Measurements from ENCODE around the gene ARHGEF40. TPM values are rescaled to one million over a fixed set of nuclear protein-coding genes. Genes with fewer than 3 reads are reported as not detected.
A peak's percentile ranks its signal among the peaks of the same experiment; 100 is the strongest.

ARHGEF40 gene
- total RNA-seq, 2 experiments from 2014 or later: 0.53 to 0.83 TPM

GRCh38 chr14:21068521-21069387 lies 1.4 kb upstream of the ARHGEF40 start:
- ATAC-seq (peak; percentile 52), DNase-seq (peak; percentile 62)
- peaks cover 74% of the 10 kb centered on the region for H3K27me3 Mint-ChIP-seq (ENCODE audit: low read depth)
- peaks cover 37% of the 10 kb centered on the region for H3K4me1 Mint-ChIP-seq (ENCODE audit: low read depth)
- H3K27ac Mint-ChIP-seq: no peak overlapping the region
- peak overlapping the region; percentile 60 for H3K4me3 Mint-ChIP-seq
- ChIA-PET POLR2A (interaction anchor here (0.7 to 1.4 kb wide), 2 partner anchors 24 to 36 kb away, joined by 3 to 5 read pairs; no protein-coding TSS in a partner anchor), CTCF (interaction anchor here (0.8 to 5.1 kb wide), 16 partner anchors 9 to 98 kb away, joined by 3 to 140 read pairs (median 7); partner anchors contain the start of genes OR5AU1, SLC39A2 and TMEM253)
- no peaks in the 10 kb centered on the region for H3K36me3 Mint-ChIP-seq (ENCODE audit: low read depth)
- no peaks in the 10 kb centered on the region for H3K9me3 Mint-ChIP-seq (ENCODE audit: insufficient read depth)

GRCh38 chr14:21069388-21070082 lies 569 bp upstream of the ARHGEF40 start:
- Mint-ChIP-seq H3K36me3 (ENCODE audit: low read depth) (no peaks in the 10 kb centered on the region), H3K4me1 (ENCODE audit: low read depth) (peaks cover 37% of the 10 kb centered on the region), H3K4me3 (peak overlapping the region; percentile 60), H3K9me3 (ENCODE audit: insufficient read depth) (no peaks in the 10 kb centered on the region), H3K27me3 (ENCODE audit: low read depth) (peaks cover 72% of the 10 kb centered on the region), H3K27ac (no peak overlapping the region)
- ChIA-PET POLR2A (interaction anchor here (0.8 to 1.4 kb wide), 2 partner anchors 35 to 36 kb away, joined by 3 to 5 read pairs; no protein-coding TSS in a partner anchor), CTCF (interaction anchor here (1.3 to 5.1 kb wide), 12 partner anchors 9 to 99 kb away, joined by 3 to 140 read pairs (median 26); partner anchors contain the start of gene TMEM253)
- DNase-seq (no peak), ATAC-seq (no peak)

- H3K27ac Mint-ChIP-seq: no peak overlapping the region
Measured at GRCh38 chr14:21070610-21071224, 613 bp downstream of the ARHGEF40 start.

GRCh38 chr14:21071225-21072030 lies 1.3 kb downstream of the ARHGEF40 start:
- ChIA-PET CTCF (interaction anchor here (0.8 to 3.4 kb wide), 8 partner anchors 11 to 57 kb away, joined by 3 to 57 read pairs (median 16); partner anchors contain the start of gene TMEM253), POLR2A (interaction anchor here (0.8 to 1.3 kb wide), 3 partner anchors 11 to 32 kb away, joined by 3 read pairs; no protein-coding TSS in a partner anchor)
- H3K4me1 Mint-ChIP-seq (ENCODE audit: low read depth): peaks cover 37% of the 10 kb centered on the region
- peak; percentile 63 for ATAC-seq
- no peak overlapping the region for H3K27ac Mint-ChIP-seq
- peak; percentile 65 for DNase-seq
- H3K9me3 Mint-ChIP-seq (ENCODE audit: insufficient read depth): no peaks in the 10 kb centered on the region
- H3K36me3 Mint-ChIP-seq (ENCODE audit: low read depth): no peaks in the 10 kb centered on the region
- H3K4me3 Mint-ChIP-seq: peak overlapping the region; percentile 68
- peaks cover 63% of the 10 kb centered on the region for H3K27me3 Mint-ChIP-seq (ENCODE audit: low read depth)

More at GRCh38 chr14:21070610-21071224, 613 bp downstream of the ARHGEF40 start:
- Mint-ChIP-seq H3K4me1 (ENCODE audit: low read depth) (peaks cover 37% of the 10 kb centered on the region), H3K36me3 (ENCODE audit: low read depth) (no peaks in the 10 kb centered on the region), H3K4me3 (peak overlapping the region; percentile 68), H3K27me3 (ENCODE audit: low read depth) (peaks cover 65% of the 10 kb centered on the region), H3K9me3 (ENCODE audit: insufficient read depth) (no peaks in the 10 kb centered on the region)
- CTCF ChIA-PET: interaction anchor here (0.8 to 3.4 kb wide), 10 partner anchors 9 to 100 kb away, joined by 3 to 57 read pairs (median 7); partner anchors contain the start of gene TMEM253
- POLR2A ChIA-PET: interaction anchor here (0.8 to 1.3 kb wide), 3 partner anchors 17 to 37 kb away, joined by 3 read pairs; no protein-coding TSS in a partner anchor
- DNase-seq (peak; percentile 32), ATAC-seq (peak; percentile 18)

- Mint-ChIP-seq H3K4me1 (ENCODE audit: low read depth) (peaks cover 37% of the 10 kb centered on the region), H3K27me3 (ENCODE audit: low read depth) (peaks cover 58% of the 10 kb centered on the region), H3K36me3 (ENCODE audit: low read depth) (no peaks in the 10 kb centered on the region), H3K9me3 (ENCODE audit: insufficient read depth) (no peaks in the 10 kb centered on the region), H3K4me3 (no peak overlapping the region), H3K27ac (no peak overlapping the region)
- DNase-seq (no peak), ATAC-seq (no peak)
- ChIA-PET POLR2A (interaction anchor here (0.8 kb wide), 1 partner anchor 10 kb away, joined by 3 read pairs; no protein-coding TSS in a partner anchor), CTCF (interaction anchor here (1.9 to 3.4 kb wide), 6 partner anchors 10 to 57 kb away, joined by 5 to 57 read pairs (median 24); partner anchors contain the start of gene TMEM253)
Measured at GRCh38 chr14:21072031-21072473, 1.9 kb downstream of the ARHGEF40 start.

- Mint-ChIP-seq H3K27ac (no peak overlapping the region), H3K36me3 (ENCODE audit: low read depth) (no peaks in the 10 kb centered on the region), H3K4me1 (ENCODE audit: low read depth) (peaks cover 37% of the 10 kb centered on the region), H3K4me3 (no peak overlapping the region), H3K9me3 (ENCODE audit: insufficient read depth) (no peaks in the 10 kb centered on the region), H3K27me3 (ENCODE audit: low read depth) (peaks cover 51% of the 10 kb centered on the region)
- CTCF ChIA-PET: interaction anchor here (0.6 to 3.4 kb wide), 5 partner anchors 15 to 58 kb away, joined by 3 to 57 read pairs (median 23); partner anchors contain the start of gene TMEM253
- ATAC-seq (no peak), DNase-seq (no peak)
- POLR2A ChIA-PET: no interaction called here
Measured at GRCh38 chr14:21072781-21073339, 2.8 kb downstream of the ARHGEF40 start.

GRCh38 chr14:21073921-21074320 lies 3.8 kb downstream of the ARHGEF40 start:
- H3K27me3 Mint-ChIP-seq (ENCODE audit: low read depth): peaks cover 46% of the 10 kb centered on the region
- ATAC-seq: no peak
- no peak overlapping the region for H3K27ac Mint-ChIP-seq
- peaks cover 32% of the 10 kb centered on the region for H3K4me1 Mint-ChIP-seq (ENCODE audit: low read depth)
- no peak for DNase-seq
- H3K4me3 Mint-ChIP-seq: no peak overlapping the region
- POLR2A ChIA-PET: no interaction called here
- H3K9me3 Mint-ChIP-seq (ENCODE audit: insufficient read depth): no peaks in the 10 kb centered on the region
- no peaks in the 10 kb centered on the region for H3K36me3 Mint-ChIP-seq (ENCODE audit: low read depth)
- CTCF ChIA-PET: interaction anchor here (0.9 to 2.4 kb wide), 2 partner anchors 30 to 59 kb away, joined by 5 to 8 read pairs; no protein-coding TSS in a partner anchor

GRCh38 chr14:21074398-21075272 lies 4.5 kb downstream of the ARHGEF40 start:
- no peak for DNase-seq
- H3K27ac Mint-ChIP-seq: no peak overlapping the region
- POLR2A ChIA-PET: no interaction called here
- no peaks in the 10 kb centered on the region for H3K36me3 Mint-ChIP-seq (ENCODE audit: low read depth)
- CTCF ChIA-PET: interaction anchor here (0.8 to 2.4 kb wide), 4 partner anchors 15 to 60 kb away, joined by 3 to 8 read pairs (median 4); no protein-coding TSS in a partner anchor
- peaks cover 25% of the 10 kb centered on the region for H3K4me1 Mint-ChIP-seq (ENCODE audit: low read depth)
- H3K4me3 Mint-ChIP-seq: no peak overlapping the region
- H3K27me3 Mint-ChIP-seq (ENCODE audit: low read depth): peaks cover 38% of the 10 kb centered on the region
- H3K9me3 Mint-ChIP-seq (ENCODE audit: insufficient read depth): no peaks in the 10 kb centered on the region
- ATAC-seq: no peak

GRCh38 chr14:21075719-21076437 lies 5.8 kb downstream of the ARHGEF40 start:
- no peak overlapping the region for H3K27ac Mint-ChIP-seq
- no peaks in the 10 kb centered on the region for H3K9me3 Mint-ChIP-seq (ENCODE audit: insufficient read depth)
- no peaks in the 10 kb centered on the region for H3K36me3 Mint-ChIP-seq (ENCODE audit: low read depth)
- ChIA-PET CTCF (interaction anchor here (1.3 to 3.9 kb wide), 4 partner anchors 8 to 61 kb away, joined by 3 to 20 read pairs (median 6); no protein-coding TSS in a partner anchor), POLR2A (no interaction called here)
- ATAC-seq (no peak), DNase-seq (no peak)
- peaks cover 17% of the 10 kb centered on the region for H3K4me1 Mint-ChIP-seq (ENCODE audit: low read depth)
- H3K4me3 Mint-ChIP-seq: no peak overlapping the region
- H3K27me3 Mint-ChIP-seq (ENCODE audit: low read depth): peaks cover 30% of the 10 kb centered on the region
